Stimulated activated CD8-positive, alpha-beta memory T cell treated with anti-CD3 and anti-CD28 coated beads, Interleukin-4, amount 100 ng/mL, for 24 hours (primary cell): ENCODE measurements around the gene WFDC1.

ENCODE experiments used
- DNase-seq: peaks from one replicate; pipeline ENCODE4 v3.0.0-alpha.2; 2020; ENCODE audit warnings: low read depth

The WFDC1 gene

GRCh38 chr16:84294531-84295142 is at the start of gene WFDC1:
TSS of gene WFDC1 (plus strand) at chr16:84294878. CDS start at chr16:84294972, 94 bp downstream.
- no peak for DNase-seq

- no peak for DNase-seq
These were observed 48.6 kb upstream of the WFDC1 start for GRCh38 chr16:84245956-84246678.

GRCh38 chr16:84246679-84247077 is 48.0 kb upstream of the WFDC1 start:
- no peak for DNase-seq

- no peak for DNase-seq
These were observed 47.3 kb upstream of the WFDC1 start for GRCh38 chr16:84247331-84247730.

GRCh38 chr16:84247844-84248243 is 46.8 kb upstream of the WFDC1 start:
- no peak for DNase-seq

- no peak for DNase-seq
These were observed 42.5 kb upstream of the WFDC1 start for GRCh38 chr16:84252184-84252583.

- no peak for DNase-seq
These were observed 41.5 kb upstream of the WFDC1 start for GRCh38 chr16:84253173-84253572.

GRCh38 chr16:84254062-84254461 is 40.6 kb upstream of the WFDC1 start:
- DNase-seq = no peak

GRCh38 chr16:84255050-84255810 is 39.4 kb upstream of the WFDC1 start:
- no peak for DNase-seq

- DNase-seq = no peak
These were observed 36.4 kb upstream of the WFDC1 start for GRCh38 chr16:84258266-84258665.

GRCh38 chr16:84259691-84260090 is 35.0 kb upstream of the WFDC1 start:
- no peak for DNase-seq

- DNase-seq = no peak
These were observed 33.7 kb upstream of the WFDC1 start for GRCh38 chr16:84260766-84261554.

GRCh38 chr16:84262031-84262430 is 32.6 kb upstream of the WFDC1 start:
- DNase-seq = no peak

- no peak for DNase-seq
These were observed 31.7 kb upstream of the WFDC1 start for GRCh38 chr16:84262939-84263338.

- no peak for DNase-seq
These were observed 28.2 kb upstream of the WFDC1 start for GRCh38 chr16:84266451-84266850.

- no peak for DNase-seq
These were observed 27.3 kb upstream of the WFDC1 start for GRCh38 chr16:84267380-84267779.

GRCh38 chr16:84268291-84269040 is 26.2 kb upstream of the WFDC1 start:
- no peak for DNase-seq

- DNase-seq = no peak
These were observed 24.6 kb upstream of the WFDC1 start for GRCh38 chr16:84270071-84270470.

GRCh38 chr16:84270531-84270930 is 24.1 kb upstream of the WFDC1 start:
- DNase-seq = no peak

- no peak for DNase-seq
These were observed 23.6 kb upstream of the WFDC1 start for GRCh38 chr16:84271037-84271436.

GRCh38 chr16:84271866-84272265 is 22.8 kb upstream of the WFDC1 start:
- DNase-seq = no peak
